Measurements from ENCODE around the gene DRG1.
"Not testable (repeated sequence)": the region's sequence is repeated elsewhere in the genome, so short reads cannot be mapped to it uniquely, and the experiment has no call there.

The DRG1 gene, protein sequence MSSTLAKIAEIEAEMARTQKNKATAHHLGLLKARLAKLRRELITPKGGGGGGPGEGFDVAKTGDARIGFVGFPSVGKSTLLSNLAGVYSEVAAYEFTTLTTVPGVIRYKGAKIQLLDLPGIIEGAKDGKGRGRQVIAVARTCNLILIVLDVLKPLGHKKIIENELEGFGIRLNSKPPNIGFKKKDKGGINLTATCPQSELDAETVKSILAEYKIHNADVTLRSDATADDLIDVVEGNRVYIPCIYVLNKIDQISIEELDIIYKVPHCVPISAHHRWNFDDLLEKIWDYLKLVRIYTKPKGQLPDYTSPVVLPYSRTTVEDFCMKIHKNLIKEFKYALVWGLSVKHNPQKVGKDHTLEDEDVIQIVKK

DNA sequence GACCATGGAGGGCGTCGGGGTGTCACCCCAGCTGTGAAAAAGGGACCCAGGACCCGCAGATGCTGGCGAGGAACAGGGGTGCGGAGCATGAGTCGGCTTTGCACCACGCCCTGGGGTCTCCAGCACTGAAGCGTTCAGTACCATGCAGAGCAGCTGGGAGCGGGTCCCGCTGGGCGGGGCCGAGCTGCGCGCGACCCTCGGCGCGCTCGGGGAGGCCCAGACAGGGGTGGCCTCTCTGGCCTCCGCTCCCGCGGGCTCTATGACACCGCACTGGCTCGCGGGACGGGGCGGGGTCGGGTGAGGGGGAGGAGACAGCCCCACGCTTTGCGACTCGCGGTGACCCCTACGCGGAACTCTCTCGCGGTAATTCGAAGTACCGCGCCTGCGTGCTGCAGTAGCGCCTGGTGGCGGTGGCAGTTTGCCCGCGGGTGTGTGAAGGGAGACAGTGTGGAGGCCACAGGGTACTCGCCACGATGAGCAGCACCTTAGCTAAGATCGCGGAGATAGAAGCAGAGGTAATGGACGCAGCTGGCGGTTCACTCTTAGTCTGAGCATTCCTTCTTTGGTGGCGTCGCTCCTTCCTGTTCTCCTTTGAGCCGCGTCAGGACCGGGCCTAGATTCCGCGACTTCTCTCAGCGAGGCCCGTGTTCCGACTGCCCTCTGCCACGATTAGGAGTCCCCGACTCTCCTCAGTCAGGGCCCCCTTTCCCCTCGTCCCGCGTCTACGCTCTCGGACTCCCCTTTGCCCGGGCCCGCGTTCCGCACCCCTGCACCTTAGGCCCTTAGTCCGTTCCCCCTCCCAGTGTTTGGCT is at the start of gene DRG1:
Gene DRG1 (plus strand): TSS at position 394 of the 812 bp plus-strand sequence. CDS start 80 bp downstream, at position 474.
- ATAC-seq (replicated peaks; ENCODE audit: extremely low read depth, poor library complexity, severe bottlenecking) (peak; percentile 98), DNase-seq (ENCODE audit: low spot score in 2 of 2) (peak; percentile 92 to 93)
- no peaks in the 10 kb centered on the region for H3K27me3 Mint-ChIP-seq
- peak within 1 kb of the TSS; percentile 94 for H3K27ac Mint-ChIP-seq (ENCODE audit: low read depth)
- peaks cover 11% of the 10 kb centered on the region for H3K4me1 Mint-ChIP-seq
- H3K36me3 Mint-ChIP-seq (ENCODE audit: insufficient read depth) = peaks cover 41% of the 10 kb centered on the region
- H3K9me3 Mint-ChIP-seq = peaks cover 3% of the 10 kb centered on the region
- peak within 1 kb of the TSS; percentile 88 for H3K4me3 Mint-ChIP-seq

DNA sequence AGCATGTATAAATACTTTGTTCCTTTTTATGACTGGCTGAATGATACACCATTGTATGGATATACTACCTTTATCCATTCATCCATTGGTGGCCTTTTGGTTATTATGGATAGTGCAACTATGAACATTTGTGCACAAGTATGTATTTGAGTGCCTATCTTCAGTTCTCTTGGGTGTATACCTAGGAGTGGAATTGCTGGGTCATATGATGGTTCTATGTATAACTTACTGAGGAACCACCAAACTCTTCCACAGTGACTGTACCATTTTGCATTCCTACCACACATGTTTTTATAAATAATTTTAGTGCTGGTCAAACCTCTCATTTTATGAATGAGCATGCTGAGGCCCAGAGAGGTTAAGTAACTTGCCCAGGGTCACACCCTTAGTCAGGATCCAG is 49.4 kb upstream of the DRG1 start:
- no peak overlapping the region for H3K4me3 Mint-ChIP-seq
- no peak for ATAC-seq (replicated peaks; ENCODE audit: extremely low read depth, poor library complexity, severe bottlenecking)
- DNase-seq (ENCODE audit: low spot score in 2 of 2) = no peak
- H3K4me1 Mint-ChIP-seq = peaks cover 8% of the 10 kb centered on the region
- no peaks in the 10 kb centered on the region for H3K9me3 Mint-ChIP-seq
- peaks cover 11% of the 10 kb centered on the region for H3K36me3 Mint-ChIP-seq (ENCODE audit: insufficient read depth)
- H3K27ac Mint-ChIP-seq (ENCODE audit: low read depth) = no peak overlapping the region
- H3K27me3 Mint-ChIP-seq = peaks cover 14% of the 10 kb centered on the region

DNA sequence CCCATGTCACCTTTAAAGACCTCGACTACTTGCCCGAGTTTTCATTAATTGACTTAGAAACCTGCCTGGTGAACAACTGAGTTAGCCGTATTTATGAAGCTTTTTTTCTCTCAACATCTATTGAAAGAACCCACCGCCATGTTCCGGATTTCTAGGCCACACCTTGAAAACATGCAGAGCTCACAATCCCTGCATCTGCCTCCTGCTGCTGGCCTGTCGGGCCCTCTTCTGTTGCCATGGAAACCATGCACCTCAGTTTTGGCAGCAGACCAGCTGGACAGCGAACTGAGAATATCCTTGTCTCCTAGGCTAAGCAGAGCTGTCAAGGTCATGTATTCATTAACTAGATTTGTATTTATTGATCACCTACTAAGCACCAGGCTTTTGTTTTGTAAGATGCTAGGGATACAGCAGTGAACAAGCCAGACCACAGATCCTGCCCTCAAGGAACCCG is 49.0 kb upstream of the DRG1 start:
- no peak overlapping the region for H3K4me3 Mint-ChIP-seq
- no peak for DNase-seq (ENCODE audit: low spot score in 2 of 2)
- peaks cover 7% of the 10 kb centered on the region for H3K36me3 Mint-ChIP-seq (ENCODE audit: insufficient read depth)
- ATAC-seq (replicated peaks; ENCODE audit: extremely low read depth, poor library complexity, severe bottlenecking) = no peak
- H3K4me1 Mint-ChIP-seq = peaks cover 3% of the 10 kb centered on the region
- no peaks in the 10 kb centered on the region for H3K9me3 Mint-ChIP-seq
- H3K27me3 Mint-ChIP-seq = peaks cover 14% of the 10 kb centered on the region
- H3K27ac Mint-ChIP-seq (ENCODE audit: low read depth) = no peak overlapping the region

DNA sequence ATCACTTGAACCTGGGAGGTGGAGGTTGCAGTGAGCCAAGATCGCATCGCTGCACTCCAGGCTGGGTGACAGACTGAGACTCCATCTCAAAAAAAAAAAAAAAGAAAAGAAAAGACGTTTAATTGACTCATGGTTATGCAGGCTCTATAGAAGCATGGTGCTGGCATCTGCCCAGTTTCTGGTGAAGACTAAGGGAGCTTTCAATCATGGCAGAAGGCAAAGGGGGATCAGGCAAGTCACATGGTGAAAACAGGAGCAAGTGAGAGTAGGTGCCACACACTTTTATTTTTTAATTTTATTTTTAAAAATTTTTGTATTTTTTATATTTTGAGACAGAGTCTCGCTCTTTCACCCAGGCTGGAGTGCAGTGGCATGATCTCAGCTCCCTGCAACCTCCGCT is 44.9 kb upstream of the DRG1 start:
- no peak overlapping the region for H3K4me3 Mint-ChIP-seq
- no peak for ATAC-seq (replicated peaks; ENCODE audit: extremely low read depth, poor library complexity, severe bottlenecking)

DNA sequence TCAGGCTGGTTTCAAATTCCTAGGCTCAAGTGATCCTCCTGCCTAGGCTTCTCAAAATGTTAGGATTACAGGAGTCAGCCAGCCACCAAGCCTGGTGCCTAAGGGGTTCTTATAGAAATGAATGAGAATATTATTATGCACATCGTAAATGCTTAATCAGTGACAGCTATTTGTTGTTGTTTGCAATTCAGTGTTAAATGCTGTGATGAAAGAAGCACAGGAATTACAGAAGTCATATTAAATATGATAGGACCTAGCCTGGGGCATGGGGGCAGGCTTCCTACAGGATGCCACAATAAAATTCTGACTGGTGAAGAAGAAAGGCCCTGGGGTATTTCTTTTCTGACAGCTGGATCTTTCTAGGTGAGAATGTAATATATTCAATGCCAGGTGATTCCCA is 39.4 kb upstream of the DRG1 start:
- no peak overlapping the region for H3K4me3 Mint-ChIP-seq
- ATAC-seq (replicated peaks; ENCODE audit: extremely low read depth, poor library complexity, severe bottlenecking) (no peak), DNase-seq (ENCODE audit: low spot score in 2 of 2) (no peak)
- no peaks in the 10 kb centered on the region for H3K4me1 Mint-ChIP-seq
- H3K36me3 Mint-ChIP-seq (ENCODE audit: insufficient read depth) = no peaks in the 10 kb centered on the region
- no peak overlapping the region for H3K27ac Mint-ChIP-seq (ENCODE audit: low read depth)
- H3K27me3 Mint-ChIP-seq = peaks cover 10% of the 10 kb centered on the region
- H3K9me3 Mint-ChIP-seq = no peaks in the 10 kb centered on the region

More for the DNA sequence above, 44.9 kb upstream of the DRG1 start:
- DNase-seq (ENCODE audit: low spot score in 2 of 2) = no peak
- Mint-ChIP-seq H3K36me3 (ENCODE audit: insufficient read depth) (no peaks in the 10 kb centered on the region), H3K4me1 (no peaks in the 10 kb centered on the region), H3K27ac (ENCODE audit: low read depth) (no peak overlapping the region), H3K27me3 (peaks cover 24% of the 10 kb centered on the region), H3K9me3 (no peaks in the 10 kb centered on the region)

- no peak for DNase-seq (ENCODE audit: low spot score in 2 of 2)
- H3K4me1 Mint-ChIP-seq = no peaks in the 10 kb centered on the region
- no peak overlapping the region for H3K4me3 Mint-ChIP-seq
- H3K9me3 Mint-ChIP-seq = no peaks in the 10 kb centered on the region
- H3K27me3 Mint-ChIP-seq = no peaks in the 10 kb centered on the region
- no peak for ATAC-seq (replicated peaks; ENCODE audit: extremely low read depth, poor library complexity, severe bottlenecking)
- no peaks in the 10 kb centered on the region for H3K36me3 Mint-ChIP-seq (ENCODE audit: insufficient read depth)
- no peak overlapping the region for H3K27ac Mint-ChIP-seq (ENCODE audit: low read depth)
These were observed 37.7 kb upstream of the DRG1 start for GRCh38 chr22:31361743-31362142.

GRCh38 chr22:31363885-31364465 is 35.4 kb upstream of the DRG1 start:
- no peak for ATAC-seq (replicated peaks; ENCODE audit: extremely low read depth, poor library complexity, severe bottlenecking)

GRCh38 chr22:31367426-31367825 is 32.0 kb upstream of the DRG1 start:
- no peaks in the 10 kb centered on the region for H3K9me3 Mint-ChIP-seq
- DNase-seq (ENCODE audit: low spot score in 2 of 2) = no peak
- H3K36me3 Mint-ChIP-seq (ENCODE audit: insufficient read depth) = no peaks in the 10 kb centered on the region
- H3K4me1 Mint-ChIP-seq = no peaks in the 10 kb centered on the region
- no peak for ATAC-seq (replicated peaks; ENCODE audit: extremely low read depth, poor library complexity, severe bottlenecking)
- no peaks in the 10 kb centered on the region for H3K27me3 Mint-ChIP-seq
- H3K4me3 Mint-ChIP-seq = no peak overlapping the region
- H3K27ac Mint-ChIP-seq (ENCODE audit: low read depth) = no peak overlapping the region

More at GRCh38 chr22:31363885-31364465, 35.4 kb upstream of the DRG1 start:
- no peaks in the 10 kb centered on the region for H3K9me3 Mint-ChIP-seq
- no peak for DNase-seq (ENCODE audit: low spot score in 2 of 2)
- H3K4me1 Mint-ChIP-seq = no peaks in the 10 kb centered on the region
- no peak overlapping the region for H3K27ac Mint-ChIP-seq (ENCODE audit: low read depth)
- H3K4me3 Mint-ChIP-seq = no peak overlapping the region
- no peaks in the 10 kb centered on the region for H3K27me3 Mint-ChIP-seq
- H3K36me3 Mint-ChIP-seq (ENCODE audit: insufficient read depth) = no peaks in the 10 kb centered on the region

- H3K27ac Mint-ChIP-seq (ENCODE audit: low read depth) = no peak overlapping the region
- ATAC-seq (replicated peaks; ENCODE audit: extremely low read depth, poor library complexity, severe bottlenecking) (no peak), DNase-seq (ENCODE audit: low spot score in 2 of 2) (no peak)
- H3K27me3 Mint-ChIP-seq = no peaks in the 10 kb centered on the region
- no peak overlapping the region for H3K4me3 Mint-ChIP-seq
- no peaks in the 10 kb centered on the region for H3K4me1 Mint-ChIP-seq
- H3K9me3 Mint-ChIP-seq = no peaks in the 10 kb centered on the region
- no peaks in the 10 kb centered on the region for H3K36me3 Mint-ChIP-seq (ENCODE audit: insufficient read depth)
These were observed 21.8 kb upstream of the DRG1 start for GRCh38 chr22:31377612-31378011.

DNA sequence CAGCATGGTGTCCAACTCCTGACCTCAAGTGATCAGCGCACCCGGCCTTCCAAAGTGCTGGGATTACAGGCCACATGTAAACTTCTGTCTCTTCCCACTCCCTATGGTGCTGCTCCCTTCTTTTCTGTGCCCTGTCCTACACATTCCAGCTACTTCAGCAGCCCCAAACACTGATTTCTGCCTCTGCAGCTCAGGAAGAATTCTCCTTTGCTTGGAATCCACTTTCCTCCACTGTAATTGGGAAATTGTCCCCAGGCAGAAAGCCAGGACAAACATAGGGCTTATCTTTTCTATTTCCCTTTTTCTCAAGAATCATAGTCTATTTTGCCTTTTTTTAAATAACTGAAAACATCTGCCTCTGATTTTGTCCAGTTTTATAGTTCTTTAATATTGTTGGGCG is 21.3 kb upstream of the DRG1 start:
- Mint-ChIP-seq H3K27me3 (no peaks in the 10 kb centered on the region), H3K4me1 (no peaks in the 10 kb centered on the region), H3K4me3 (no peak overlapping the region), H3K36me3 (ENCODE audit: insufficient read depth) (no peaks in the 10 kb centered on the region), H3K27ac (ENCODE audit: low read depth) (no peak overlapping the region), H3K9me3 (no peaks in the 10 kb centered on the region)
- no peak for ATAC-seq (replicated peaks; ENCODE audit: extremely low read depth, poor library complexity, severe bottlenecking)
- no peak for DNase-seq (ENCODE audit: low spot score in 2 of 2)

DNA sequence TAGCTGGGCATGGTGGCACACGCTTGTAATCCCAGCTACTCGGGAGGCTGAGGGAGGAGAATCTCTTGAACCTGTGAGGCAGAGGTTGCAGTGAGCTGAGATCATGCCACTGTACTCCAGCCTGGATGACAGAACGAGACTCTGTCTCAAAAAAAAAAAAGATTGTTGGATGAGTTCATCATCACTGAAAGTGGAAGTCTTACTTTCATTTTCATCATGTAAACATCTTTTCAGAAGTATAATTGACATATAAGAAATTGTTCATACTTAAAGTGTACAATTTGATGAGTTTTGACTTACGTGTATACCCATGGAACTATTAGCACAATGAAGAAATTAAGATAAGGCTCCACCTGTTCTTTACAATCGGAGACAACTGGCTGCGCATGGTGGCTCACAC is 20.8 kb upstream of the DRG1 start:
- H3K9me3 Mint-ChIP-seq; H3K4me3 Mint-ChIP-seq; H3K36me3 Mint-ChIP-seq (ENCODE audit: insufficient read depth); ATAC-seq (replicated peaks; ENCODE audit: extremely low read depth, poor library complexity, severe bottlenecking); H3K27ac Mint-ChIP-seq (ENCODE audit: low read depth); H3K27me3 Mint-ChIP-seq; H3K4me1 Mint-ChIP-seq; DNase-seq (ENCODE audit: low spot score in 2 of 2): not testable (repeated sequence)

DNA sequence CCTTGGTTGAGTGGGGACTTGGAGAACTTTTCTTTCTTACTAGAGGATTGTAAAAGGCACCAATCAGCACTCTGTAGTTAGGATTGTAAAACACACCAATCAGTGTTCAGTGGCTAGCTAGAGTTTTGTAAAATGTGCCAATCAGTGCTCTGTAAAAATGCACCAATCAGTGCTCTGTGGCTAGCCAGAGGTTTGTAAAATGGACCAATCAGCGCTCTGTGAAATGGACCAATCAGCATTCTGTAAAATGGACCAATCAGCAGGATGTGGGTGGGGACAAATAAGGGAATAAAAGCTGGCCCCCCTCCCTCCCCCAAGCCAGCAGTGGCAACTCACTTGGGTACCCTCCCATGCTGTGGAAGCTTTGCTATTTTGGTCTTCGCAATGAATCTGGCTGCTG is 5.5 kb upstream of the DRG1 start:
- Mint-ChIP-seq H3K9me3 (peaks cover 5% of the 10 kb centered on the region), H3K36me3 (ENCODE audit: insufficient read depth) (peaks cover 1% of the 10 kb centered on the region), H3K4me1 (no peaks in the 10 kb centered on the region), H3K27ac (ENCODE audit: low read depth) (no peak overlapping the region), H3K4me3 (no peak overlapping the region), H3K27me3 (no peaks in the 10 kb centered on the region)
- no peak for ATAC-seq (replicated peaks; ENCODE audit: extremely low read depth, poor library complexity, severe bottlenecking)
- no peak for DNase-seq (ENCODE audit: low spot score in 2 of 2)

Data from central memory CD8-positive, alpha-beta T cell (primary cell).